SK-N-SH (cell line): ENCODE data around the gene ZNF189. TPM values are rescaled to one million over a fixed set of nuclear protein-coding genes. Genes with fewer than 3 reads are reported as not detected.
A peak's percentile ranks its signal among the peaks of the same experiment; 100 is the strongest.

Experiments used
- CTCF ChIA-PET: fragments of 300-600, 350-600 bp; formaldehyde crosslinking; extraction: SDS; loops from one replicate; lab custom pipeline; 2021; lab: Yijun Ruan, JAX
- POLR2A ChIA-PET: fragments of 350-600 bp; sonication (Branson Sonifier 250); formaldehyde crosslinking; extraction: SDS; loops from one replicate; lab custom pipeline; 2020; ENCODE audit warnings: antibody characterized with exemption, inconsistent platforms; lab: Yijun Ruan, JAX
- DNase-seq: peaks from one replicate; pipeline ENCODE4 v3.0.0; 2012
- H2AFZ ChIP-seq: fragments of 200-600 bp; sonication (generic); 2 replicates; pipeline ENCODE4 v1.8.1; 2016; ENCODE audit warnings: antibody characterized with exemption, mild to moderate bottlenecking, low read depth
- H3F3A ChIP-seq: fragments of 200-600 bp; sonication (generic); replicated peaks from 2 replicates; pipeline ENCODE3; 2016; ENCODE audit warnings: antibody characterized with exemption, mild to moderate bottlenecking; ENCODE audit not compliant: insufficient read depth
- H3K27ac ChIP-seq, 2 experiments: fragments of 200-500 bp in 1 of 2; fragments of 200-600 bp in 1 of 2; sonication (Bioruptor generic) in 1 of 2; sonication (generic), shearing (Covaris generic) in 1 of 2; 2 replicates each; pipeline versions ENCODE4 v1.5.1 to v1.6.1; 2014 to 2016; ENCODE audit warnings: low read depth in 2 of 2, inconsistent platforms in 1 of 2, low read length in 1 of 2, mild to moderate bottlenecking in 1 of 2, mixed read lengths in 1 of 2
- H3K27me3 ChIP-seq: fragments of 200-600 bp; sonication (generic), shearing (Covaris generic); 2 replicates; pipeline ENCODE4 v1.6.1; 2016; ENCODE audit warnings: mixed run types; ENCODE audit not compliant: insufficient read depth
- H3K36me3 ChIP-seq, 2 experiments: fragments of 200-500 bp in 1 of 2; fragments of 200-600 bp in 1 of 2; sonication (Bioruptor generic) in 1 of 2; sonication (generic) in 1 of 2; replicated peaks in 1 of 2; 2 replicates each; pipeline versions ENCODE3 to v1.5.1; 2014 to 2016; ENCODE audit warnings: low read length in 1 of 2, mild to moderate bottlenecking in 1 of 2; ENCODE audit not compliant: insufficient read depth in 2 of 2, control insufficient read depth in 1 of 2
- H3K4me1 ChIP-seq, 2 experiments: fragments of 200-500 bp in 1 of 2; fragments of 200-600 bp in 1 of 2; sonication (Bioruptor generic) in 1 of 2; sonication (generic), shearing (Covaris generic) in 1 of 2; 2 replicates each; pipeline versions ENCODE4 v1.5.1 to v1.6.1; 2014 to 2016; ENCODE audit warnings: low read depth in 1 of 2, low read length in 1 of 2, mixed run types in 1 of 2; ENCODE audit not compliant: insufficient read depth in 2 of 2, control insufficient read depth in 1 of 2
- H3K4me2 ChIP-seq: fragments of 200-600 bp; sonication (generic), shearing (Covaris generic); 2 replicates; pipeline ENCODE4 v1.6.1; 2017; ENCODE audit warnings: mixed run types
- H3K4me3 ChIP-seq, 2 experiments: fragments of 200-500 bp in 1 of 2; fragments of 200-600 bp in 1 of 2; sonication (Bioruptor generic) in 1 of 2; sonication (generic), shearing (Covaris generic) in 1 of 2; 2 replicates each; pipeline versions ENCODE4 v1.5.1 to v1.8.1; 2014 to 2016; ENCODE audit warnings: low read depth in 2 of 2, inconsistent platforms in 1 of 2, low read length in 1 of 2, mild to moderate bottlenecking in 1 of 2, mixed read lengths in 1 of 2, moderate library complexity in 1 of 2
- H3K79me2 ChIP-seq: fragments of 200-600 bp; sonication (generic); 2 replicates; pipeline ENCODE4 v1.8.1; 2017; ENCODE audit warnings: mild to moderate bottlenecking; ENCODE audit not compliant: insufficient read depth
- H3K9ac ChIP-seq: fragments of 200-600 bp; sonication (generic); 2 replicates; pipeline ENCODE4 v1.6.1; 2017; ENCODE audit warnings: mixed run types
- H3K9me2 ChIP-seq: fragments of 200-600 bp; sonication (generic); 2 replicates; pipeline ENCODE4 v1.6.1; 2017; ENCODE audit warnings: mixed run types
- H3K9me3 ChIP-seq: fragments of 200-600 bp; sonication (generic); 2 replicates; pipeline ENCODE4 v1.6.1; 2017; ENCODE audit warnings: mixed run types, mild to moderate bottlenecking, moderate library complexity
- H4K20me1 ChIP-seq: fragments of 200-600 bp; sonication (generic); 2 replicates; pipeline ENCODE4 v1.6.1; 2017; ENCODE audit warnings: mild to moderate bottlenecking, mixed run types; ENCODE audit not compliant: insufficient read depth
- CTCF ChIP-seq: fragments of 200-600 bp; sonication (generic); IDR thresholded peaks from 2 replicates; pipeline ENCODE4 v1.6.1; 2017; ENCODE audit warnings: antibody characterized with exemption, mild to moderate bottlenecking, moderate library complexity
- EP300 ChIP-seq, 2 experiments: IDR thresholded peaks; 2 replicates each; pipeline versions ENCODE4 v1.4.0 to v1.6.1; 2012; ENCODE audit warnings: borderline replicate concordance in 1 of 2, low read depth in 1 of 2, low read length in 1 of 2
- FOSL2 ChIP-seq: IDR thresholded peaks from 2 replicates; pipeline ENCODE4 v1.4.0; 2012; ENCODE audit warnings: low read depth, mild to moderate bottlenecking, moderate library complexity, borderline replicate concordance
- GABPA ChIP-seq: IDR thresholded peaks from 2 replicates; pipeline ENCODE4 v1.4.0; 2012; ENCODE audit warnings: low read depth, mild to moderate bottlenecking
- RCOR1 ChIP-seq: fragments of 150-350 bp; IDR thresholded peaks from 2 replicates; pipeline ENCODE4 v1.6.1; 2017; ENCODE audit warnings: antibody characterized with exemption, low read length
- SIN3A ChIP-seq: IDR thresholded peaks from 2 replicates; pipeline ENCODE4 v1.6.1; 2012; ENCODE audit warnings: low read depth, mild to moderate bottlenecking, low read length, moderate library complexity, borderline replicate concordance
- SMC3 ChIP-seq: IDR thresholded peaks from 2 replicates; pipeline ENCODE4 v1.6.1; 2012; ENCODE audit warnings: low read depth, low read length, improper control_type of control experiment
- YY1 ChIP-seq: IDR thresholded peaks from 2 replicates; pipeline ENCODE4 v1.4.0; 2012; ENCODE audit warnings: low read depth, mild to moderate bottlenecking
- WGBS: methylation state at CpG from one replicate; pipeline ENCODE4 v1.1.6; 2017; ENCODE audit warnings: low lambda C conversion rate; 5-methylcytosine and 5-hydroxymethylcytosine counted together
- polyA plus RNA-seq, 3 experiments: library from polyadenylated mRNA; depleted of rRNA; stranded (reverse); fragments of >200 nt; gene quantifications; 2 replicates each; pipeline ENCODE4 v1.2.3, GENCODE V29; 2012
- TF ChIP-seq, protein P1 (sequence below): fragments of 150-350 bp; IDR thresholded peaks from 2 replicates; pipeline ENCODE4 v1.6.1; 2016; ENCODE audit warnings: mild to moderate bottlenecking, low read depth, low read length
- TF ChIP-seq, protein P2 (sequence below): IDR thresholded peaks from 2 replicates; pipeline ENCODE4 v1.4.0; 2012; ENCODE audit warnings: low read depth, borderline replicate concordance
- TF ChIP-seq, protein P3 (sequence below): IDR thresholded peaks from 2 replicates; pipeline ENCODE4; 2012

ZNF189 gene
- polyA plus RNA-seq, 1 of the 3 experiments (the other 2 are of a cell fraction), result 2.9 TPM

GRCh38 chr9:101443364-101443771 is 44.7 kb downstream of the ZNF189 start (continued):
- no peak for TF ChIP-seq CTCF

DNA sequence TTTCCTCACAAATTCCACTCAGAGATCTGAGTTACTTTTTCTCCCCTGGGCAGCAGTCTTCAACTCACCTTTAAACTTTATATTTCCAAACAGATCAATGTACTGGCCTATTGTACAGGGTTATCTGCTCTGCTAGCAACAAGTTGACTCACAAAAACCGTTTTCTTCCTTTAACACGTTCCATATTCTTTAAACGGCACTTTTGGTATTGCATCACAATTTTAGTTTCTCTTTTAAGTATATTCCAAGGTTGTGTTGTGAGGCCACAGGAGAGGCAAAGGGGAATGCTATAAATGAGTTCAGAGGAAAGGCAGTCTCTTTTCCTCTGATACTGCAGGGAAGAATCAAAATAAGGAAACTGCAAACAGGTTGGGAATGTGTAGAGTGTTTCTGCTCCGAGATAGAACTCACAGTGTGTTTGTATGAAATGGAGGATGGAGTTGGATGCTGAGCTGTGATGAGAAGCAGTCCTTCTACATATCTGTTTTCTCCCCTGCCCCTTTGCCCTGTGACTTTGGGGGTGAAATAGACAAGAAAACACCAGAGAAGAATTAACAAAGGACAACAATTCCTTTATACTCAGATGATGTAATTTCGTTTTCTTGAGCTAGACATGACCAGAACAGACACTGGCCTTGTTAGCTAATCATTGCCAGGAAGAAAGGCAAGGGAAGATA is 46.8 kb downstream of the ZNF189 start:
- no peaks in the 10 kb centered on the region for H3K27me3 ChIP-seq
- peaks cover 0 to 6% of the 10 kb centered on the region in 2 experiments; a peak in 1 of 4 replicates for H3K4me1 ChIP-seq
- no peaks in the 10 kb centered on the region for H3K36me3 ChIP-seq
- no peak overlapping the region for H3K27ac ChIP-seq
- no peak for DNase-seq
- H3K9me3 ChIP-seq, result no peaks in the 10 kb centered on the region
- CTCF ChIA-PET, result interaction anchor here (0.7 to 1.9 kb wide), 6 partner anchors 11 to 120 kb away, joined by 3 to 8 read pairs (median 4); no protein-coding TSS in a partner anchor
- 30% methylated on average over 5 of the region's 5 CpGs for WGBS
- no peaks in the 10 kb centered on the region for H3K79me2 ChIP-seq
- TF ChIP-seq GABPA (no peak), RCOR1 (no peak), FOSL2 (no peak), SIN3A (no peak), YY1 (no peak), SMC3 (no peak), EP300 (IDR thresholded peaks at IDR 0.05; ENCODE audit: borderline replicate concordance in 1 of 2, low read depth in 1 of 2, low read length in 1 of 2) (no peak)
- TF ChIP-seq, protein P1, sequence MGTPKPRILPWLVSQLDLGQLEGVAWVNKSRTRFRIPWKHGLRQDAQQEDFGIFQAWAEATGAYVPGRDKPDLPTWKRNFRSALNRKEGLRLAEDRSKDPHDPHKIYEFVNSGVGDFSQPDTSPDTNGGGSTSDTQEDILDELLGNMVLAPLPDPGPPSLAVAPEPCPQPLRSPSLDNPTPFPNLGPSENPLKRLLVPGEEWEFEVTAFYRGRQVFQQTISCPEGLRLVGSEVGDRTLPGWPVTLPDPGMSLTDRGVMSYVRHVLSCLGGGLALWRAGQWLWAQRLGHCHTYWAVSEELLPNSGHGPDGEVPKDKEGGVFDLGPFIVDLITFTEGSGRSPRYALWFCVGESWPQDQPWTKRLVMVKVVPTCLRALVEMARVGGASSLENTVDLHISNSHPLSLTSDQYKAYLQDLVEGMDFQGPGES, result no peak
- TF ChIP-seq, protein P2, sequence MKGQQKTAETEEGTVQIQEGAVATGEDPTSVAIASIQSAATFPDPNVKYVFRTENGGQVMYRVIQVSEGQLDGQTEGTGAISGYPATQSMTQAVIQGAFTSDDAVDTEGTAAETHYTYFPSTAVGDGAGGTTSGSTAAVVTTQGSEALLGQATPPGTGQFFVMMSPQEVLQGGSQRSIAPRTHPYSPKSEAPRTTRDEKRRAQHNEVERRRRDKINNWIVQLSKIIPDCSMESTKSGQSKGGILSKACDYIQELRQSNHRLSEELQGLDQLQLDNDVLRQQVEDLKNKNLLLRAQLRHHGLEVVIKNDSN, result no peak
- TF ChIP-seq, protein P3, sequence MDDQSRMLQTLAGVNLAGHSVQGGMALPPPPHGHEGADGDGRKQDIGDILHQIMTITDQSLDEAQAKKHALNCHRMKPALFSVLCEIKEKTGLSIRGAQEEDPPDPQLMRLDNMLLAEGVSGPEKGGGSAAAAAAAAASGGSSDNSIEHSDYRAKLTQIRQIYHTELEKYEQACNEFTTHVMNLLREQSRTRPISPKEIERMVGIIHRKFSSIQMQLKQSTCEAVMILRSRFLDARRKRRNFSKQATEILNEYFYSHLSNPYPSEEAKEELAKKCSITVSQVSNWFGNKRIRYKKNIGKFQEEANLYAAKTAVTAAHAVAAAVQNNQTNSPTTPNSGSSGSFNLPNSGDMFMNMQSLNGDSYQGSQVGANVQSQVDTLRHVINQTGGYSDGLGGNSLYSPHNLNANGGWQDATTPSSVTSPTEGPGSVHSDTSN, result no peak
- TF ChIP-seq, all 33 proteins: peak for 0
- H3K9me2 ChIP-seq, result no peaks in the 10 kb centered on the region
- H3K4me3 ChIP-seq, result no peak overlapping the region; a peak in 1 of 4 replicates
- peaks cover 5% of the 10 kb centered on the region for H3F3A ChIP-seq
- peak overlapping the region; percentile 46 for H3K4me2 ChIP-seq
- H2AFZ ChIP-seq, result peak overlapping the region; percentile 61
- POLR2A ChIA-PET, result no interaction called here
- no peak overlapping the region for H3K9ac ChIP-seq
- no peaks in the 10 kb centered on the region for H4K20me1 ChIP-seq
